Activated T-helper 2 cell treated with anti-CD3 and anti-CD28 coated beads, Interferon-gamma antibody, Interleukin-2, Interleukin-4, amounts not matched to agents 10 μg/mL and 5 μg/mL and 100 μg/mL, durations not matched to agents 14 hours and 24 hours and 36 hours (primary cell): Measurements from ENCODE around the gene SLC38A6. TPM values are rescaled to one million over a fixed set of nuclear protein-coding genes. Genes with fewer than 3 reads are reported as not detected.
"Not testable (repeated sequence)": the region's sequence is repeated elsewhere in the genome, so short reads cannot be mapped to it uniquely, and the experiment has no call there.

Experiments used
- DNase-seq: peaks from one replicate; pipeline ENCODE4 v3.0.0; 2021; ENCODE audit warnings: low spot score
- H3K27ac Mint-ChIP-seq: one replicate; pipeline ENCODE4 v1.8.0; 2021; ENCODE audit warnings: mixed read lengths
- H3K27me3 Mint-ChIP-seq: one replicate; pipeline ENCODE4 v1.8.0; 2021; ENCODE audit warnings: low read depth, mixed read lengths
- H3K36me3 Mint-ChIP-seq: one replicate; pipeline ENCODE4 v1.8.0; 2021; ENCODE audit warnings: low read depth, mixed read lengths
- H3K4me1 Mint-ChIP-seq: one replicate; pipeline ENCODE4 v1.8.0; 2021; ENCODE audit warnings: low read depth, mixed read lengths
- H3K4me3 Mint-ChIP-seq: one replicate; pipeline ENCODE4 v1.8.0; 2021; ENCODE audit warnings: low read depth, mild to moderate bottlenecking, moderate library complexity, mixed read lengths
- H3K9me3 Mint-ChIP-seq: one replicate; pipeline ENCODE4 v1.8.0; 2021; ENCODE audit warnings: mixed read lengths
- intact Hi-C: fragments of 100-400 bp; cut with micrococcal nuclease; formaldehyde crosslinking; loops from one replicate; pipeline ENCODE4 v1.15.1; 2023
- total RNA-seq: library from RNA; stranded (reverse); gene quantifications from 2 replicates; pipeline ENCODE4 v1.2.3, GENCODE V29; 2022

SLC38A6 gene
- total RNA-seq, 1 donor from 2014 or later = 5.2 TPM

GRCh38 chr14:61041704-61042103 is 60.7 kb downstream of the SLC38A6 start:
- peaks cover 4% of the 10 kb centered on the region for H3K36me3 Mint-ChIP-seq
- no peaks in the 10 kb centered on the region for H3K9me3 Mint-ChIP-seq
- DNase-seq = no peak
- H3K4me3 Mint-ChIP-seq = no peak overlapping the region
- no peak overlapping the region for H3K27ac Mint-ChIP-seq
- H3K27me3 Mint-ChIP-seq = no peaks in the 10 kb centered on the region
- intact Hi-C loops = loop anchor here (5.0 kb wide), 1 partner anchor 136 kb away; no protein-coding TSS in a partner anchor
- peaks cover 20% of the 10 kb centered on the region for H3K4me1 Mint-ChIP-seq

- no peak for DNase-seq
- Mint-ChIP-seq H3K36me3 (peaks cover 4% of the 10 kb centered on the region), H3K9me3 (no peaks in the 10 kb centered on the region), H3K4me3 (no peak overlapping the region), H3K27me3 (no peaks in the 10 kb centered on the region), H3K4me1 (peaks cover 20% of the 10 kb centered on the region), H3K27ac (no peak overlapping the region)
- intact Hi-C loops = loop anchor here (5.0 kb wide), 1 partner anchor 135 kb away; no protein-coding TSS in a partner anchor
Measured at GRCh38 chr14:61042220-61042619, 61.2 kb downstream of the SLC38A6 start.

GRCh38 chr14:61043506-61043905 is 62.5 kb downstream of the SLC38A6 start:
- Mint-ChIP-seq H3K4me1 (peaks cover 16% of the 10 kb centered on the region), H3K36me3 (peaks cover 4% of the 10 kb centered on the region)

GRCh38 chr14:61047021-61047420 is 66.0 kb downstream of the SLC38A6 start:
- no peaks in the 10 kb centered on the region for H3K36me3 Mint-ChIP-seq
- H3K4me3 Mint-ChIP-seq = no peak overlapping the region
- no peak for DNase-seq
- intact Hi-C loops = no loop called here
- H3K4me1 Mint-ChIP-seq = peaks cover 9% of the 10 kb centered on the region
- no peaks in the 10 kb centered on the region for H3K9me3 Mint-ChIP-seq
- H3K27me3 Mint-ChIP-seq = no peaks in the 10 kb centered on the region
- H3K27ac Mint-ChIP-seq = no peak overlapping the region

More at GRCh38 chr14:61043506-61043905, 62.5 kb downstream of the SLC38A6 start:
- Mint-ChIP-seq H3K9me3 (no peaks in the 10 kb centered on the region), H3K27ac (no peak overlapping the region), H3K4me3 (no peak overlapping the region), H3K27me3 (no peaks in the 10 kb centered on the region)
- intact Hi-C loops = loop anchor here (5.0 kb wide), 1 partner anchor 134 kb away; no protein-coding TSS in a partner anchor
- no peak for DNase-seq

GRCh38 chr14:61048640-61049039 is 67.6 kb downstream of the SLC38A6 start:
- Mint-ChIP-seq H3K4me3 (no peak overlapping the region), H3K9me3 (peaks cover 9% of the 10 kb centered on the region), H3K4me1 (peaks cover 2% of the 10 kb centered on the region), H3K36me3 (peaks cover 5% of the 10 kb centered on the region), H3K27me3 (no peaks in the 10 kb centered on the region), H3K27ac (no peak overlapping the region)
- intact Hi-C loops = no loop called here
- no peak for DNase-seq

GRCh38 chr14:61050417-61050816 is 69.4 kb downstream of the SLC38A6 start:
- Mint-ChIP-seq H3K9me3 (peaks cover 21% of the 10 kb centered on the region), H3K27me3 (no peaks in the 10 kb centered on the region), H3K4me3 (no peak overlapping the region), H3K27ac (no peak overlapping the region), H3K36me3 (peaks cover 7% of the 10 kb centered on the region), H3K4me1 (no peaks in the 10 kb centered on the region)
- intact Hi-C loops = no loop called here
- DNase-seq = no peak

GRCh38 chr14:61051051-61051450 is 70.0 kb downstream of the SLC38A6 start:
- DNase-seq = no peak
- no peaks in the 10 kb centered on the region for H3K4me1 Mint-ChIP-seq
- H3K27ac Mint-ChIP-seq = no peak overlapping the region
- peaks cover 7% of the 10 kb centered on the region for H3K36me3 Mint-ChIP-seq
- H3K9me3 Mint-ChIP-seq = peaks cover 21% of the 10 kb centered on the region
- intact Hi-C loops = no loop called here
- no peaks in the 10 kb centered on the region for H3K27me3 Mint-ChIP-seq
- H3K4me3 Mint-ChIP-seq = no peak overlapping the region

- no peaks in the 10 kb centered on the region for H3K27me3 Mint-ChIP-seq
- H3K36me3 Mint-ChIP-seq = peaks cover 7% of the 10 kb centered on the region
- no peak overlapping the region for H3K27ac Mint-ChIP-seq
- H3K4me3 Mint-ChIP-seq = no peak overlapping the region
- peaks cover 21% of the 10 kb centered on the region for H3K9me3 Mint-ChIP-seq
- H3K4me1 Mint-ChIP-seq = no peaks in the 10 kb centered on the region
- no peak for DNase-seq
- intact Hi-C loops = no loop called here
Measured at GRCh38 chr14:61051621-61052020, 70.6 kb downstream of the SLC38A6 start.

- no peak overlapping the region for H3K4me3 Mint-ChIP-seq
- peaks cover 7% of the 10 kb centered on the region for H3K9me3 Mint-ChIP-seq
- H3K4me1 Mint-ChIP-seq = no peaks in the 10 kb centered on the region
- no peak for DNase-seq
- intact Hi-C loops = no loop called here
- H3K27me3 Mint-ChIP-seq = no peaks in the 10 kb centered on the region
- no peak overlapping the region for H3K27ac Mint-ChIP-seq
- H3K36me3 Mint-ChIP-seq = peaks cover 5% of the 10 kb centered on the region
Measured at GRCh38 chr14:61063461-61063860, 82.4 kb downstream of the SLC38A6 start.

- no peaks in the 10 kb centered on the region for H3K4me1 Mint-ChIP-seq
- intact Hi-C loops = no loop called here
- no peak for DNase-seq
- no peaks in the 10 kb centered on the region for H3K27me3 Mint-ChIP-seq
- H3K9me3 Mint-ChIP-seq = peaks cover 7% of the 10 kb centered on the region
- no peak overlapping the region for H3K27ac Mint-ChIP-seq
- no peak overlapping the region for H3K4me3 Mint-ChIP-seq
- H3K36me3 Mint-ChIP-seq = peaks cover 5% of the 10 kb centered on the region
Measured at GRCh38 chr14:61064210-61064609, 83.2 kb downstream of the SLC38A6 start.

GRCh38 chr14:61064856-61065255 is 83.8 kb downstream of the SLC38A6 start:
- Mint-ChIP-seq H3K4me1 (no peaks in the 10 kb centered on the region), H3K9me3 (peaks cover 7% of the 10 kb centered on the region), H3K27ac (no peak overlapping the region), H3K27me3 (no peaks in the 10 kb centered on the region), H3K36me3 (peaks cover 5% of the 10 kb centered on the region), H3K4me3 (no peak overlapping the region)
- DNase-seq = no peak
- intact Hi-C loops = no loop called here

GRCh38 chr14:61065656-61066055 is 84.6 kb downstream of the SLC38A6 start:
- Mint-ChIP-seq H3K9me3 (peaks cover 7% of the 10 kb centered on the region), H3K27ac (no peak overlapping the region)
- DNase-seq = no peak

GRCh38 chr14:61072442-61072841 is 91.4 kb downstream of the SLC38A6 start:
- not testable (repeated sequence) for H3K36me3 Mint-ChIP-seq

More at GRCh38 chr14:61065656-61066055, 84.6 kb downstream of the SLC38A6 start:
- Mint-ChIP-seq H3K36me3 (peaks cover 5% of the 10 kb centered on the region), H3K4me1 (no peaks in the 10 kb centered on the region), H3K27me3 (no peaks in the 10 kb centered on the region), H3K4me3 (no peak overlapping the region)
- intact Hi-C loops = no loop called here

GRCh38 chr14:61074852-61075251 is 93.8 kb downstream of the SLC38A6 start:
- intact Hi-C loops = no loop called here

More at GRCh38 chr14:61072442-61072841, 91.4 kb downstream of the SLC38A6 start:
- H3K4me3 Mint-ChIP-seq, H3K27ac Mint-ChIP-seq, DNase-seq, intact Hi-C loops, H3K9me3 Mint-ChIP-seq, H3K27me3 Mint-ChIP-seq, H3K4me1 Mint-ChIP-seq: not testable (repeated sequence)

More at GRCh38 chr14:61074852-61075251, 93.8 kb downstream of the SLC38A6 start:
- no peak for DNase-seq
- peaks cover 2% of the 10 kb centered on the region for H3K36me3 Mint-ChIP-seq
- H3K27me3 Mint-ChIP-seq = no peaks in the 10 kb centered on the region
- H3K27ac Mint-ChIP-seq = no peak overlapping the region
- H3K4me3 Mint-ChIP-seq = no peak overlapping the region
- H3K9me3 Mint-ChIP-seq = no peaks in the 10 kb centered on the region
- H3K4me1 Mint-ChIP-seq = no peaks in the 10 kb centered on the region
